GM19023 (cell line): ENCODE data around the gene RFX6.

Source experiments
- ATAC-seq: cut with Tn5 transposase; IDR thresholded peaks from one replicate; pipeline ENCODE4 v1.9.1; 2021; ENCODE audit warnings: mild to moderate bottlenecking, moderate library complexity; ENCODE audit not compliant: unreplicated experiment

The RFX6 gene

DNA sequence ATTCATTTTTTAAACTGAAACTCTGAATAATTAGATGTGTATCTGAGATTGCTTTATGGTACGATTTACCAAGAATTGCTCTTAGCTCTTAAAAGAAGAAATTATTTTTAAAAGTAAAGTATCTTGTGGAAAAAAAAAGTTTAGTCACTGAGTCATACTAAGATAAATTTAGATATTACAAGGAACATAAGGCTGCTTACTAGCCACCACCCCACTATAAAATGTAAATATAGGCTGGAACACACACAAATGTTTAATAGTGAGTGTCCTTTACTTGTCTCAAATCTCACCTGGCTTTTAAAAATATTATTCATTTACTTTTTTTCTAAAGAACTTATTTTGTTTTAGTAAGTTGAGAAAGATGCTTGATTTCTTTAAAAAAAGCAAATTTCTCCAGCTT is 17.6 kb downstream of the RFX6 start:
- no peak for ATAC-seq

DNA sequence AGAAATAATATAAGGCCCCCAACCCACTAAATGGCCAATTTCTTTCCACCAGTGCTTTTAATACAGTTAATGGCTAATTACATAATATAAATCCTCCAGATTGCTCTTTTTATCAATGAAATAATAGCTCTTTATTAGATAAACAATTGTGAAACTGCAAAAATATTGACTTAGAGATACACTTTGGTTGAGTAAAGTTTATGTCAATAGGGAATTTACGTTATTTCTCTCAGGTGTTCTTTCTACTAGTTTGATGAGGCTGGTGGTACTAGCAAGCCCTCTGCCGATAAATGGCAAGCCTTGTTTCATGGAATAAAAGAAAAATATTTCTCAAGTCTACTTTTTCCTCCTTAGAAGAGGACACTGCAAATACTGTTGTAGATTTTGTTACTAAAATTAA is 18.9 kb downstream of the RFX6 start:
- no peak for ATAC-seq

DNA sequence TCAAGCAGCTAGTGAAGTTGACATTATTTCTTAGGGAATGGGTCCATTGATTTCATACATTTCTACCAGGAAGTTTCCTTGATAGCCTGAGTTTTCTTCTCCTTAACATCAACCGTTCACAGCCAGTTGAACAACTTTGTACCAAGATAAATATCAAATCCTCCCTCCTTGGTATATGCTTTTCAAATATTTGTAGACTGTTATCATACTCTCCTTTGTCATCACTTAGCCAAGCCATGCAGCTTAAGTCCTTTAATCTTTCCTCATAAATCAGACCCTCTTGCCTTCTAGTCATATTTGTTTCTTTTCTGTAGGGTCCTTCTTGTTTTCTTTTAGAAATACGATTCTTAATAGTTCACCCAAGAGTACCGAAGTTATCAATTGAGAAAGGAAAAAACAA is 25.6 kb downstream of the RFX6 start:
- no peak for ATAC-seq

DNA sequence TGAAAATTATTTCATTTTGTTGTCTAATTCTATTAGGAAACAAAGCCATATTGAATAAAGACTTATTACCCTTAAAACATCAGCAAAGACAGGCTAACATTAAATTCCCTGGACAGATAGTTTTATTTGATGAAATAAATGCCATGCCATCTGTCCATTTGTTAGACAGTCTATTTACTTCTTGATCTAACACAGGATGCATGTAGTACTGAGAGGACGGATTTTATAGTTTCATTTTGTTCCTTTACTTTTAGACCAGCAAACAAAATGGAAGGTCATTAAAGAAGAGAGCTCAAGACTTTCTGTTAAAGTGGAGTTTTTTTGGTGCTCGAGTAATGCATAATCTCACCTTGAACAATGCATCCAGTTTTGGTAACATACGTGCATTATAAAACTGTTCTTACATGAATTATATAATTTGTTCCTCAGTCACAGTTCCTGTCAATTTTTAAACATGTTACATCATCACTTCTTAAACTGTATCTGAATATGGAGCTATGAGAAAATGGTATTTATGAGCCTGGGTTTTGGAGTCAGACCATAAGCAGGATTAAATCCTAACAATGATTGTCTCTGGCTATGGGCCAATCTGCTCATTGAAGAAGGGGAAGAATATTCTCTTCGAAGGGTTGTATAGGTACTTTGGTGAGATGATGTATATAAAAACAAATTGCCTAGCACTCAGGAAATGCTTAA is 46.0 kb downstream of the RFX6 start:
- ATAC-seq: no peak

DNA sequence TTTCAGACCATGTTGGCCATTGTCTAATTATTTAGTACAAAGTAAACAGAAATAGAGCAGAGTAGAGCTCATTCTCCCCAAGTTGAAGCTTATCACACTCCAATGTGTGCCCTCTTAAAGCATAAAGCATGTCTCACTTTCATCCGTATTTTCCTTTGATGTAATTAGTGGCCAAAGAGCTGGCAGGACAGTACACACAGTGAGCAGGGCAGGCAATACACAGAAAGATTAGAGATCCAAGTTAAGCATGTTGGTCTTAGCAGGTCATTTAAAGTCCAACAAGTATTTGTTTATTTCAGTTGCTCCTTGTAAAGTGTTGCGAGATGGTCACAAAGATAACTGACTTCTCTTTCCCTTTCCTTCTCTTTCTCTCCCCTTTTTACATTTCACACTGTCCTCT is 47.2 kb downstream of the RFX6 start:
- no peak for ATAC-seq

DNA sequence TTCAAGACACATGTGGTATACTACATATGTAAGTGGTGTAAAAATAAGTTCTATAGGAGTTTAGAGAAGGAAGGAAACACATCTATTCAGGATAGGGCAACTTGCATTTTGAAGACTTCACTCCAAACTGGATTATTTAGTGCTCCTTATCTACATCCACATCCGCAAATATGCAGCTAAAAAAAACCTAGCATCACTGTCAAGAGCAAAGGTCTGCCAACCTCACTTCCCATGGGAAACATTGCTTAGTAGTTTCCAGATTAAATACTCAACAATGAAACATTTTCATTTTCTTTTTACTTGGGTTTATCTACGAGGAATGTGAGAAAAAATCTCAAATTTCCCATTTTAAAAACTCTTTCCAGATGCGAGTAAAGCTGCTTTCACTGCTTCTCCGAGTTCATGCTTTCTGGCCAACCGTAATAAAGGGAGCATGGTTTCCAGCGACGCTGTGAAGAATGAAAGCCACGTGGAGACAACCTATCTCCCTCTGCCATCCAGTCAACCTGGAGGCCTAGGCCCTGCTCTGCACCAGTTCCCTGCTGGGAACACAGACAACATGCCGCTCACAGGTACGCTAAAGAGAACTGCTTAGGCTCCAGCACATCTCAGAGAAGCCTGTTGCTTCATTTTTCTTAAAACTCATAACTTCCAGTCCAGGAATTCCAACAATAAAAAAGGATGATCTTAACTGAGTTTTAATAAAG is 48.2 kb downstream of the RFX6 start:
- ATAC-seq: no peak

DNA sequence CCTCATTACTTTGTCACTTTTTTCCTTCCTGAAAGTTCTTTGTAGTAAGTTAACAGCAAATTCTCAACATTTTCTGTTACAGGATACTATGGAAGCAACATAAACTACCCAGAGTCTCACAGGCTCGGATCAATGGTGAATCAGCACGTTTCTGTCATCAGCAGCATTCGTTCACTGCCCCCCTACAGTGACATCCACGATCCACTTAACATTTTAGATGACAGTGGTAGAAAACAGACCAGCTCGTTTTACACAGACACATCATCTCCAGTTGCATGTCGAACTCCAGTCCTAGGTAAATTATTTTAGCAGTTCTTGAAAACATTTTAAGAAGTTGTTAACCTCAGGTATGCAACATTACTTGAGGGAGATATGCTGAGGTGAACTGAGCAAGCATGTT is 51.6 kb downstream of the RFX6 start:
- ATAC-seq: no peak

DNA sequence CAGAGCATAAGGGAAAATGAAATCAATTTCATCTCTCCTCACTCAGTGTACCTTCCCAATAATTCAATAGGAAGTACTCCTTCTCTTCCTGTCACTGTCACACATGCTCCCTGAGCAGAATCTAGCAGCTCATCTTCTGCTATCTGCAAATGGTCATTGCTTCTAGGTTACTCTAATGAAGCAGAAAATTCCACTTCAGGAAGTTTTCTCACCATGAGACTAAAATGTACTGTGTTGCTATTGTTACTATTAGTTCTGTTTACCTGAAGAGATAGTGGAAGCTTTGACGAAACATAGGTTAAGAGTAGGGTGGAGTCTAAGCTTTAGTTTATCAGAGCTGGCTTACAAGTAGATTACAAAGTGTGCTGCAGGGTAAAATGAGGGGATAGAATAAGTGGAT is 52.8 kb downstream of the RFX6 start:
- no peak for ATAC-seq

DNA sequence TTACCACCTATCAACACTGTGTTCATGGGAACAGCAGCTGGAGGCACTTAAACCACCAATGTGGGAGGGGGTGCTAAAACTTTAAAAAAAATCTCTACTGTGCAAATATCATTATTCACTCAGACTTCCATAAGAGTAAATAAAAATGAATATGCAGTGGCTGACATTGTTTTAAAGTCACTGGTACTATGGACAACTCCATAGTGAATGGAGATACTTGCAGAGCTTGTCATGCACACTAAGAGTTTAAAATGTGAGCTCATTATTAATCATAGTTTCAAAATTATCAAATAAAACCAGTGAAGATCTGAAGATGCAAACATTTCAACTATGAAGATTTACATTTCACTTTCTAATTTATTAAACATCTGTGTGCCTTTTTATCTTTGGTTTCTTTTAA is 54.4 kb downstream of the RFX6 start:
- no peak for ATAC-seq

DNA sequence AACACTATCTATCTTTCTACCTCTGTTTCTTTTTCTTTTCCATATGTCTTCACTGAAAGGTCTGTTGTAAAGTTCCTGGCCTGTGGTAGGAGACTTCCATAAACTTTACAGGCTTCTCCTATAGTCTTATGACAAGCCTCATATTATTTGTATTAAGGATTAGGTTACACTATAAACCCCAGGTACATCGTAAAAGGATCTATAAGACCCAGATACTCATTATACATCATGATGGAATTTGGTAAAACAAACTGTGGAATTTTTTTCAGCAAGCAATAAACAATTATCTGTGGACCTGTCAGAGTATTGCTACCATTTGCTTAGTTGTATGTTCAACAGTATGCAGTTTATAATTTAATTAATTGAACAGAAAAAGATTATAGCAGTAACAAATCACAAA is 55.5 kb downstream of the RFX6 start:
- ATAC-seq: no peak

DNA sequence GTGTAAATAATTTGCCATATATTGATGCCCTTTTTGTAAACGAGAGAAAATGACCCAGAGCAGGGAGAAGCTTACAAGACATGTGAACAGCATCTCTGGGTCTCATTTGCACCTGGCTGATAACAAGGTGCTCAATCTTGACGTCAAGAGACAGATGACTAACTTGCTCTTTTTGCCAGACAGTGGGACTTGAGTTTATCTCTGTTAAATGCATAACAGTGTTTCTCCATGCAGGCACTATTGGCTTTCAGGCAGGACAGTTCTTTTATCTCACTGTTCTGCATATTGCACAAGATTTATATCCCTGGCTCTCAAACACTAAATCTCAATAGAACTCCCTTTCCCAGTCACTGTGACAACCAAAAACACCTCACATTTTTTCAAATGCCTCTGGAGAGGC is 56.4 kb downstream of the RFX6 start:
- ATAC-seq: no peak

DNA sequence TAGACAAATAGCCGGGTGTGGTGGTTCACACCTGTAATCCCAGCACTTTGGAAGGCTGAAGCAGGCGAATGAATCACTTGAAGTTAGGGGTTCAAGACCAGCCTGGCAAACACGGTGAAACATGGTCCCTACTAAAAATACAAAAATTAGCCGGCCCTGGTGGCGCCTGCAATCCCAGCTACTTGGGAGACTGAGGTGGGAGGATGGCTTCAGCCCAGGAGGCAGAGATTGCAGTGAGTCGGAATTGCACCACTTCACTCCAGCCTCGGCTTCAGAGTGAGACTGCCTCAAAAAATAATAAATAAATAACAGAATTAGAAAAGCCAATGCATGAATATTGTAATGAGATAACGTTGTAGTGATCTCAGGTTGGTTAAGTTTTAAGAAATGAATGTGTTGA is 61.3 kb downstream of the RFX6 start:
- ATAC-seq: no peak

DNA sequence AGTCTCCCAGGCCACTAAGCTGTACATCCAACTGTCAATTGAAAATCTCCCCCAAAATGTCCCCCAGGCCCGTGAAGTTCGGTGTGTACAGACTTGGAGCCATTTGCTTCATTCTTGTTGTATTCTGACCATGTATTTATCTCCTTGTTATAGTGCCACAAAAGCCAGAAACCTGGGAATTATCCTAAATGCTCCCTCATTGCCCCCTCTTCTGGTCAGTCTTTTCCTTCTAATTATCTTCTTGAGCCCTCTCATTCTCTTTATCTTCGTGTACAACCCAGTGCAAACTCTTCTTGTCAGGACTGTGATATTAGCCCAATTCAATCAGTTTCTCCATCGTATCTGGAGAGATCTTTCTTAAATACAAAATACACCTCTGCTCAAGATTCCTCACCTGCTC is 64.7 kb downstream of the RFX6 start:
- no peak for ATAC-seq

DNA sequence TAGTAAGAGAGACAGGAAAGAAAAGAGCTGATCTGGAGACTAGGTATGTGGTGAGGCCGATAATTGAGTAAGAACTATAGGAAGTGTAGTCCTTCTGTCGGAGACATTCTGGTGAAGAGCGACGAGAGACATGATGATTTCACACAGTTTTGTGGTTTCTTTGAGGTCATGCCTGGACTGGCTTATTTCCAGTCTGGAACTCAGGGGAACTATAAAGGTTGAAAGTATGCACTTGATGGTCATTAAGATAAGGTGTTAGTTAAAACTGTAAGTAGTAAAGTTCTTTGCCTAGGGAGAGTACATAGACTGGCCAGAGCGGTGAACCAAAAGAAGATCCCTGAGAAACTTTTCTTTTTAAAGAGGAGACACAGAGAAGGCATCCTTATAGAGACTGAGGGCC is 68.8 kb downstream of the RFX6 start:
- ATAC-seq: no peak

DNA sequence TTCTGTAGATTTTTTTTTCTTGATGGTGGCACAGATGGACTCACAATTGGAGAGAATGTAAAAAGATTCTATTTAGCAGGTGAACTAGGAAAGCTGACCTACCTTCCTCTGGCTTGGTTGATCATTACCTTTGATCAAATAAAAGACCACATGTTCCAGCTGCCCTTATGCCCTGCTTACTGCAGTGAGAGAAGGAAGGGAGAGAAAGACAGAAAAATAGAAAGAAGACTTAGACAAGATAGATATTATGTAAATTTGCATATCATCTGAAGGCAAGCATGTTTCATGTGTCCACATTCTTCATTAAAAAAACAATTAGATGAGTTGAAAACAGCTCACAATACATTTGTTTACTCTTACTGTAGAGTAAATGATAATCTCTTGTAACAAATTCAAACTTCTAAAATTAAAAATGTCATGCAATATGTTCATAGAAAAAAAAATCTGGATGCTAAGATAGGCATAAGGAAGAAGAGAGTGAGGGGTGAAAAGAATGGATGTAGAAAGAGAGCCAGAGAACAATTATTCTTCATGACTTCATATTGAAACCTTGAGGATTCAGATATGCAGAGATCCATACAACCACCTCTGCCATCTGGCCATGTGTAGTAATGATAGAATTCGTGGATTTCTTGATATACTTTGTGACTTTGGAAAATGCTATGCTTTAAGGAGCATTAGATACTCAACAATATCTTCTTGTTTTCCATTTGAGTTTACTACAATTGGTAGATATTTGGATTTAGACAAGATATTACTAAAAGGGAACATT is 71.7 kb downstream of the RFX6 start:
- ATAC-seq: no peak

DNA sequence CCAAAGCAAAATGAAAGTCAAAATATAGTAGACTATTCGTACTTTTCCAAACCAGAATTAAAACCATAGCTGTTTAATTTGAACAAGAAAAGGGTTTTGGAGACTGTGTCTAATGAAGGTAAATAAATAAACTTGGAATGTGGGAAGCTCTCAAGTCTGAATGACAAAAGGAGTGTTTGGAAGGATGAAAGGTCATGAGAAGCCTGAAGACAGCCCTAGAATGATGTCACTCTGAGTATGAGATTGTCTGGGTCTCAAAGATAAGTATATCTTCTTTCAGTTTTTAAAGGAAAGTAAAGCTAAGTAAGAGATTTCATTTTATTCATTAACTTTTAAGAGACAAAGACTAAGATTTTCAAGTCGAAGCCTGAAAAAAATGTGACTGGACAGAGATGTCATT is 72.9 kb downstream of the RFX6 start:
- no peak for ATAC-seq

DNA sequence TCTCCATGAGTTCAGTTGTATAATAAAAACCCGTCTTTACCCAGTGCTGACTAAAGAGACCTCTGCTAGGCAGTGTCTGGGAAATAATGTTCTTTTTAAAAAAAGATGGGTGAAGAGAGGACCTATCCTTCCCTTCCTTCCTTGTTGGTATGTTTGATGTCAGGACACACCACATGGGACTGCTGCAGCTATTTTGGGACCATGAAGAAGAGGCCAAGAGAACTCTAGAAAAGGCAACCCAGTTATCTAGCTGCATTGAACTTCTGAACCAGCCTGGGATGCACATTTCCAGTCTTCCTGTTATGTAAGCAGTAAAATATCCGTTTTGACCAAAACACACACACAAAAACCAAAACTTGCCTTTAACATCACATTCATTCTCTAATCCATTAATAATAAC is 77.3 kb downstream of the RFX6 start:
- no peak for ATAC-seq

DNA sequence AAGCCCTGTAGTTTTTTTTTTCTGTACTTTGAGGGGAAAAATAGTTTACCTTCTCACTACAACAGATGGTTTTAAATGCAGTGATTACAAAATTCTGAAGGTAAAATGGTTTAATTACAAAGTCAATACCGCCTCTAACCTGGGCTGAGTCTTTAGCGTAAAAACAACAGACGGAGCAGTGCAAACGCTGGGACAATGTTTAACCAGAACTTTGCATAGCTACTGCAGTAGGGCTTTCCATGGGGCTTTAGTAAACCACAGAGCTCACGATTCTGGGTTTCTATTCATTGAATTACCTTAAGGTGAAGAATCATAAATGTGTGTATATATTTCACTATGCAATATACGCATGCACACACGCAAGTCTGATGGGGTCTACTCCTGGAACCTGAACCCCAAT is 77.9 kb downstream of the RFX6 start:
- ATAC-seq: peak; percentile 49

DNA sequence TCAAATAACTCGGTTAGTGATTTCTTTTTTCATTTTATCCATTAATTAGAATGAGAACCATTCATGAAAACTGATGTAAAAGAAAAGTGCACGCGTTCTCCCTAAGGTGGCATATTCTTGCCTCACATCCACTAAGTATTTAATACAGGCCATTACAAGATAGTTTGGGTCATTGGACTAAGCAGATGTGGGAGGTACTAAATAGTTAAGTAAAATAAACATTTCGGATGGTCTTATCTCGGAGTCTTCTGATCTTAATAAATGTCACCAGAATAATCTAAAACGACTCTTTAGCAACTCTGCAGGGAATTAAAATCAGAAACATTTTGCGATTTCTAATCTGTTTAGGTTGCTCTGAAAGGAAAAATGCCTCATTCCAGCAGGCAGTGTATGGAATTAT is 78.7 kb downstream of the RFX6 start:
- ATAC-seq: no peak

DNA sequence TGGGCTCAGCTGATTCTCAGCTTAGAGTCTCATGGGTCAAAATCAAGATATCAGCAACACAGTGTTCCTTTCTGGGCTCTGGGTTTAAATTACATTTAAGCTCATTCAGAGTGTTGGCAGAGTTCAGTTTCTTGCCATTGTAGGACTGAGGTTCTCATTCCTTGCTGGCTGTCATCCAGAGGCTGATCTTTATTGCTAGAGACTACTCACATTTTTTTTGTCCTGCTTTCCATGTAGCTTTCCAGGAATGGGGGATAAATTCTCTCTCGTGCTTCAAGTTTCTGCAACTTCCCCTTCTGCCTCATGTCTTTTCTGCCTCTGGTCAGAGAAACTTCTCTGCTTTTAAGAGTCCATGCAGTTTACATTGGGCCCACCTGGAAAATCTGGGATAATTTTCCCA is 86.9 kb downstream of the RFX6 start:
- ATAC-seq: no peak

DNA sequence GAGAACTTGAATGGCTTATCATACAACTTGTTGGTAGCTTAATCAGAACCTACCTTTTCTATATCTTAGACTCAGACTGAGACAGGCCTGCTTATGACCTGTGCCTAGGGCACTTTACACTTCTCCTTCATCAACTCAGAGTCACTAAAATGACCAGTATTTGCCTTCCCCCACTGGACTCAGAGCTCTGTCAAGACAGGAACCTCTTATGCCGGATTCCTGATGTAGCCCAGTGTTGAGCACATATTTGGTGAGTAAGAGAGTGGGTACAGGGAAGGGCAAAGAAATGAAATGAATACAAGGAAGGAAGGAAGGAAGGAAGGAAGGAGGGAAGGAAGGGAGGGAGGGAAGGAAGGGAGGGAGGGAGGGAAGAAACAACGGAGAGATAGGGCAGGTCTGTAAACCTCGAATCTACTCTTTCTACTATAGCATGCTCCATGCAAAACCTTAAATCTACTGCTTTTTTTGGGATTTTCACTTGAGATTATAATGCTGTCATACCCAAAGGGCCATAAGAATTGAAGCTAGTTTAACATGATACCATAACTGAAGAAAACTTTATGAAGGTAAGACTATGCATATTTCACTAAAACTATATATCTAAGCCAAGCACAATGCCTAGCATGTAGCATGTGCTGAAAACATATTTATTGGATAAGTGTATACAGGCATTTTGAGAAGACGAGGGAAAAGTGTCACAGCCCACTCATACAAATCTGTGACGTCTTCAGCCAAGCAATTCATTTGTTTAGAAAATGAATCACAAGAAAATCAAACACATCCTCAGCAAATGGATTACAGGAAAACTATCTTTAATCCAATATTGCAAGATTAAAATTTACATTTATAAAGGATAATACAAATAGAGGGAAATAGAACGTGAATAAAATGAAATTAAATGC is 89.9 kb downstream of the RFX6 start:
- ATAC-seq: no peak
